DMS53 treated with DMSO at 0.1 percent for 48 hours (cell line): ENCODE measurements around the gene CCDC142.

Experiments
- DNase-seq: peaks from one replicate; lab custom pipeline; 2025; ENCODE audit not compliant: unreplicated experiment; lab: John Stamatoyannopoulos, UW

Gene CCDC142, protein sequence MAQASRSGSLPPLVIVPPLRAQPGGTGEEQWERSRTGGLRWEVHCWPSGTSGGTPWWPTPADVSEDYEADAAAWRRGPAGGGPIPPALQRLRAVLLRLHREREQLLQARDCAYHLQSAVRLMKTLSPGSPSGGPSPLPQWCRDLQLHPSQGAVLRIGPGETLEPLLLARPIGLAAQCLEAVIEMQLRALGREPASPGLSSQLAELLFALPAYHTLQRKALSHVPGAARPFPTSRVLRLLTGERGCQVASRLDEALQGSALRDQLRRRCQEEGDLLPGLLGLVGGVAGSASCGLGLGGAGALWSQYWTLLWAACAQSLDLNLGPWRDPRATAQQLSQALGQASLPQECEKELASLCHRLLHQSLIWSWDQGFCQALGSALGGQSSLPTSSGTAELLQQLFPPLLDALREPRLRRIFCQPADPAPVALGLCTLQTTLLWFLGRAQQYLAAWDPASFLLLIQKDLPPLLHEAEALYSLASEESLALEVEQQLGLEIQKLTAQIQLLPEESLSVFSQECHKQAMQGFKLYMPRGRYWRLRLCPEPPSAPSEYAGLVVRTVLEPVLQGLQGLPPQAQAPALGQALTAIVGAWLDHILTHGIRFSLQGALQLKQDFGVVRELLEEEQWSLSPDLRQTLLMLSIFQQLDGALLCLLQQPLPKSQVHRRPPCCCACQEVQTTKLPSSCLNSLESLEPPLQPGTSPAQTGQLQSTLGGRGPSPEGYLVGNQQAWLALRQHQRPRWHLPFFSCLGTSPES

DNA sequence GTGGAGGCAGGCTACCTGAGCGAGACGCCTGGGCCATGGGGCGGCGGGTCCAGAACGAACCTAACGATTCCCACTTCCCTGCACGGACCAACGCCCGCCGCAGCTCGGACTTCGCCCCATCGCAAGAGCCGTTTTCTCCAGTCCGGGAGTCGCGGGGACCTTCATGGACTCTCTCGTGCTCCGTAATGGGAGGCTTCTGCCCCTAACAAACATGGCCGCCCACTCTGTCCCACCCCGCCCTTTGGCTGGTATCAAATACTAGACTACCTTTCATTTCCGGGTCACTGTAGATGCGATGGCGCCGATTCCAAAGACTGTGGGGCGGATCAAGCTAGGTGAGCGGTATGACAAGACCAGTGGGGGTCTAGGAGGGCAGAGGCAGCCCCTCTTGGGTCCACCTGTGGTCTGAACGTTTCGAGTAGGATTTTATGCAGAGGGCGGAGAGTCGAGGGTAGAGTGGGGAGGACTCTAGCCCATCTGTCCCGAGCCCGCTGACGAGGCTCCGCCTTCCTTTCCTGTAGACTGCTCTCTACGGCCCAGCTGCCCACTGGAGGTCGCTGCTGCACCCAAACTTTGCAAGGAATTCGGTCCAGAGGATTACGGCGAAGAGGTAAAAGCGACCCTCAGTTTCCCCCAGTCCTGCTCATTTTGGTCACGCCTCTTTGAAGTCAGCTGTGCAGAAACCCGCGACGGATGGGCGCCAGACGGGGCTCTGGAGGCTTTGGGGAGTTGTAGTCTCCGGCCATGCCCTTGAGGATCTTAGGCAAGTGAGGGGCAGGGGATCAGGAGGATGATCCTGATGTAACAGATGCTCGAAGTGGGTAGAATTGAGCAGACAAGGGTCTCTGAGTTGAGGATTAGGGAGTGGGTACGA, at the start of gene CCDC142, which contains the start of gene TTC31:
TSS of gene CCDC142 (minus strand) at position 198 of the 874 bp plus-strand sequence. CDS start at position 37, 161 bp downstream.
TSS of gene TTC31 (plus strand) at position 281 of the 874 bp plus-strand sequence. CDS start at position 296, 15 bp downstream.
- DNase-seq, result peak; percentile 95

DNA sequence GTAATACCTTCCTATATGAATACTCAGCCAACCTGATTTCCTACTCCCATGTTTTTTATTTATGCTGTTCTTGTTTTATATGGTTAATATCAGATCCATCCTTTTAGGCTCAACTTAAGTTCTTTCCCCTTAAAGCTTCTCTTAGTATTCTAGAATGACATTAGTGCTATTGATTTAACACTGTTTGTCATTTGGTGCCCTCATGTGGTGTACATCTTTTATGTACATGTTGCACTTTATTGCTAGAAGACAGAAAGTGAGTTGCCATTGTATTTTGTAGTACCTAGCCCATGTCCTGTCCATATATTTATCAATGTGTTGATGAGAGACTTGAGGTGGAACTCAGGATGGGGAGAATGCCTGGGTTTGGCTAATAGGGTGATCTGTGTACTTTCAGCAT, 49.4 kb upstream of the CCDC142 start:
- DNase-seq, result peak; percentile 32

DNA sequence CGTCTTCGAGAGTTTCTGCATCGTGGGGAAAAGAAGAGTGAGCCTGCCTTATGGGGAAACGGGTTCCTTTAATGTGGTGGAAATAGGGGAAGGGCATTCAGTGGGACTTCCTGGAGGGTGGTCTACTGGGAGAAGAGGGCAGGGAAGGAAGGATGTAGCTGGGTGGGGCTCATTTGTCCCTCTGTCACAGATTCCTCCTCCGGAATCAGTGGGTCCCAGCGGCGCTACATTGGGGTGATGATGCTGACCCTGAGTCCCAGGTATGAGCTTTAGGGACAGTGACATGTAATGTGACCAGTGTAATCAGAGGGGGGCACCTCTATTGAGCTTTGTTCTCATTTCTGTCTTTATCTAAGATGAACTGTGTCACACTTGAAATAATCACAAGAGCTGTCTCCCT, 48.9 kb upstream of the CCDC142 start:
- no peak for DNase-seq

DNA sequence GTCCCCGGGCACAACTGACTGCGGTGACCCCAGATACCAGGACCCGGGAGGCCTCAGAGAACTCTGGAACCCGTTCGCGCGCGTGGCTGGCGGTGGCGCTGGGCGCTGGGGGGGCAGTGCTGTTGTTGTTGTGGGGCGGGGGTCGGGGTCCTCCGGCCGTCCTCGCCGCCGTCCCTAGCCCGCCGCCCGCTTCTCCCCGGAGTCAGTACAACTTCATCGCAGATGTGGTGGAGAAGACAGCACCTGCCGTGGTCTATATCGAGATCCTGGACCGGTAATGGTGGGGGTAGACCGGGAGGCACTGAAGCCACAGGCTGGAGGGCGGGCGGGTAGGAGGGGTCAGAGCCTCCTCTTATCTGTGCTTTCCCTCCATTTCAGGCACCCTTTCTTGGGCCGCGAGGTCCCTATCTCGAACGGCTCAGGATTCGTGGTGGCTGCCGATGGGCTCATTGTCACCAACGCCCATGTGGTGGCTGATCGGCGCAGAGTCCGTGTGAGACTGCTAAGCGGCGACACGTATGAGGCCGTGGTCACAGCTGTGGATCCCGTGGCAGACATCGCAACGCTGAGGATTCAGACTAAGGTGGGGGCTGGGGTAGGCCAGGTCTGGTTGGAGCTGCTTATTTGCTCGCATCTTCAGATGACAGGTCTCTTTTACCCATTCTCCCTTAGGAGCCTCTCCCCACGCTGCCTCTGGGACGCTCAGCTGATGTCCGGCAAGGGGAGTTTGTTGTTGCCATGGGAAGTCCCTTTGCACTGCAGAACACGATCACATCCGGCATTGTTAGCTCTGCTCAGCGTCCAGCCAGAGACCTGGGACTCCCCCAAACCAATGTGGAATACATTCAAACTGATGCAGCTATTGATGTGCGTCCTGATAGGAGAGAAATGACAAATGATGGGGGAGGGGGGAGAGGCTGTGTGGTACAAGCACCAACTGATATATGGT, 47.7 kb upstream of the CCDC142 start:
- DNase-seq, result peak; percentile 18

DNA sequence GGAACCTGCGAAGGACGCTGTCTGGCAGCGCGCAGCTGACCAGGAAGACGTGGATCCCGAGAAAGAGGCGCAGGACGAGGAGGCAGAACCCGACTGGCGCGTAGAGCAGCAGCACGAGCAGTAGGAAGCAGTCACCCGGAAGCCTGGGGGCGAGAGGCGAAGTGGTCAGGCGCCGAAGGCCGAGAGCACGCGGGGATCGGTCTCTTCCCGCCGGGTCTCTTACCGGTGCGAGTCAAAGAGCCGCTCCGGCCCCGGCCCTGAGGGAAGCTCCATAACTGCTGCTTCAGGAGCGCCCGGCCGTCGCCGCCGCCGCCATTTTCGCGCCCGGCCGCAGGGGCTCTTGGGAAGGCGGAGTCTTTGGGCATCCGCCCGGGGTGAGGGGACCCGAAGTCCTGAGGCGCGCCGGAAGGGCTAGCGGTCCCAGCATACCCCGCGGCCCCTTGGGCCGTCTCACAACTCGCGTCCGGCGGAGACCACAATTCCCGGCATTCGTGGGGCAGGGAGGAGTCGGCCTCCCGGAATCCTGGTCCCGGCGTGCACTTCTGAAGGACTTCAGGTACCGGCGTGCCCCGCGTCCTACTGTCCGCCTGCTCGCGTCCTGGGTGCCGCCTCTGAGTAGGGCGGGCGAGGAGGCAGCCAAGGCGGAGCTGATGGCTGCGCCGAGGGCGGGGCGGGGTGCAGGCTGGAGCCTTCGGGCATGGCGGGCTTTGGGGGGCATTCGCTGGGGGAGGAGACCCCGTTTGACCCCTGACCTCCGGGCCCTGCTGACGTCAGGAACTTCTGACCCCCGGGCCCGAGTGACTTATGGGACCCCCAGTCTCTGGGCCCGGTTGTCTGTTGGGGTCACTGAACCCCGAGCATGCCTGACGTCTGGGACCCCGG, 46.8 kb upstream of the CCDC142 start, which contains the start of the genes AUP1 and HTRA2:
TSS of gene AUP1 (minus strand) at position 350 of the 882 bp plus-strand sequence. CDS start at position 273, 77 bp downstream.
TSS of gene HTRA2 (plus strand) at position 577 of the 882 bp plus-strand sequence. CDS start at position 651, 74 bp downstream.
- peak; percentile 98 for DNase-seq

DNA sequence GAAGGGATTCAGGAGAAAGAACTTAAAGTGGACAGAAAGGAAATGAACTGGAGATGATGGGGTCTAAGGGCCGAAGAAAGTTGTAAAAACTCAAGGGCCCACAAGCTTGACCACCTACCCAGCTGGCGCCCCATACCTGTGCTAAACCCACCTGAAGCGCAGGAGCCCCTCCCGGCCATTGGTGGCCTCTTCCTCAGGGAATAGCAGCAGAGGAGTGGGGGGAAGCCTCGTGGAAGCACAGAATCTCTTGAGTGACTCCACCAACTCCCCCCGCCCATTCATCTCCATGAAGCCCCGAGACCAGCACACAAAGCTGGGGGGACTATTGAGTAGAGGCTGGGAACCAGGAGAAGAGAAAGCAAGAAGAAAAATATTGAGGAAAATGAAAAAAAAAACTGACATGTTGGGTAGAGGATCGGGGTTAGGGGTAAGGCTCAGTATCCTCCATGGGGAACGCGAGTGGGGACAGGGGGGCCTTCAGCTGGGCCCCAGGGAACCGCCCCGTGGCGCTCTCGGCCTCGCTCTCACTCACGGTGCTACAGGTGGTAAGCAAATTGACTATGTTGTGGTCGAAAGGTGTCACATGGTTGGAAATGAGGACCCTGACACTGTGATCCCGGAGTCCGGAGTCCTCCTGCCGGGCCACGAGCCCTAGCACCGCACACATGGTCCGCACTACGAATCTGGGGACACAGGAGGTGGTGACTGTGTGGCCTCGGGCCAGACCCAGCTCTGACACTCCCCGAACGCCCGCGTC, 46.0 kb upstream of the CCDC142 start:
- DNase-seq, result no peak

DNA sequence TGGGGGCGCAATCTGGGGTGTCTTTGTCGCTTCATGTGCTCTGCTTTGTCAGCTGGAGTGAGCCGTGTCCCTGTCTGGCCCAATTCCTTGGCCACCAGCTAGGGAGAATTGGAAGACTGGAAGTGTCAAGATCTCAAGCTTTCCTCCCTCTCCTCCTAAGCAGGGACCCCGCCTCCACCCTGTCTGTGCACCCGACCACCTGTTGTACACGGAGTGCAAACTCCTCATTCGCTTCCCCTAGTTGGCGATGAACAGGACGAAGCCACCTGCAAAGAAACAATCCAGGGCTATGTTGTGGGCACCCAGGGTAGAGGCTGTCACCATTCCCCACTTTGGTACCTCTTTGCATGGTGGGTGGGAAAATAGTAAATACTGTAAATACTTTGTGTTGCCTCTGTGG, 44.9 kb upstream of the CCDC142 start:
- no peak for DNase-seq

DNA sequence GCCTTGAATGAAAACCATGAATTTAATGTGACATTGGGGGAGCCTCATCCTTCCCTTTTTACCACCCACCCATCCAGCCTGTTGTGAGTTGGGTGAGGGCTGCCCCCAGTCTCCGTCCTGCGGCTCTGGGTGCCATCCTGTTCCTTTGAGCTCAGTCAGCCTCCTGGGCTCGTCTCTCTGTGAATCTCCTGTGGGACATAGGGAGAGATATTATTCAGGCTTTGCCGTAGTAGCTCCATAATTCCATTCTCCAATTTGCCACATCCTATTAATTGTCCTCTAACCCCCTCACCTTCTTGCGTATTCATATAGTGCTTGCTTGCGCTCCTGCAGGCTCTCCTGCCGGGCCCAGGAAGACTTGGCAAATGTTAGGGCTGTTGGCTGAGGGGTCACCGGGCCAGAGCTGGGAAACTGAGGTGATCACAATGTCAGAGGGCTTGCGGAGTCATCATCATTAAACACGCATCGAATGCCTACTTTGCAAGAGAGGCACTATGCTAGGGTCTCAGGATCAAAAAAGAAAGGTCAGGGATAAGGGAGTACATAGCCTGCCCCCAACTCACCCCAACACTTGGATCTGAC, 43.9 kb upstream of the CCDC142 start:
- no peak for DNase-seq

DNA sequence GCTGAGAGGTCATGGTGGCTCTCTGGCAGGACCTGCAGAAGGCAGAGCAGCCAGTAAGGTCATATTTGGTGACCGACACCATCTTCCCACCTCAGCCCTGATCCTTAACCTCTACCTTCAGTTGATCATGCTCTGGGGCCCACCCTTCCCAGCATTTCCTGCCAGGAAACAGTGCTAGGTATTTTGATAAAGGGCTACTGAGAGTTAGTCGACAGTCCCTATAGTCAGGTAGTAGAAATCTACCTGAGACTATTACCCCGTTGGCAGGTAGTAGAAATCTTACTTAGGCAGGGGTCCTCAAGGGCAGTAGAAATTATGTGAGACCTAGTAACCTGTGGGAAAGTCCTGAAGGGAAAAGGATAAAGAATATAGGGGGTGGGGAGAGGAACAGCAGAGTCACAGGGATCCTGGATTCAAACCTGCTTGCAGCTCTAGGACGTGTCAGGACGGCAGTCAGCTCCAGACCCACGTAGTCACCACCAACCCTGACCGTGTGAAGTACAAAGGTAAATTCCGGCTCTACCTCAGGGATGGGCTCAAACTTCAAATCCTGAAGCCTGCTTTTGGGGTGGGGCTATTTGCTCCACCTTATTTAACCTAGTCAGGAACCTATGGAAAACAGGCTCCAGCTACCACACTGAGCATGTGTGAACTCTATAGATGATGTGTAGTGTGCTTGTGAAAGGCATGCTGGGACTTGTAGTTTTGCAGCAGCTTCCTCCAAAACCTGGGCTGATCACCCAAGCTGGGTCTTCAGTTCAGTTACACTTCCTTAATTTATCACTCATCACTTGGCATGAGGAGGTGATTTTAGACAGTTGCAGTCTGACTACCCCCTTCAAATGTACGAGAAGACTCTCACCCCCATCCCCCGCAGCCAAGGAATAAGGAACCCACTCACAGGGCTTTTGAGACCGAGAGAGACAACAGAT, 43.2 kb upstream of the CCDC142 start, which contains the start of gene DQX1:
TSS of gene DQX1 (minus strand) at position 515 of the 932 bp plus-strand sequence. CDS start at position 13, 502 bp downstream.
- peak; percentile 18 for DNase-seq

DNA sequence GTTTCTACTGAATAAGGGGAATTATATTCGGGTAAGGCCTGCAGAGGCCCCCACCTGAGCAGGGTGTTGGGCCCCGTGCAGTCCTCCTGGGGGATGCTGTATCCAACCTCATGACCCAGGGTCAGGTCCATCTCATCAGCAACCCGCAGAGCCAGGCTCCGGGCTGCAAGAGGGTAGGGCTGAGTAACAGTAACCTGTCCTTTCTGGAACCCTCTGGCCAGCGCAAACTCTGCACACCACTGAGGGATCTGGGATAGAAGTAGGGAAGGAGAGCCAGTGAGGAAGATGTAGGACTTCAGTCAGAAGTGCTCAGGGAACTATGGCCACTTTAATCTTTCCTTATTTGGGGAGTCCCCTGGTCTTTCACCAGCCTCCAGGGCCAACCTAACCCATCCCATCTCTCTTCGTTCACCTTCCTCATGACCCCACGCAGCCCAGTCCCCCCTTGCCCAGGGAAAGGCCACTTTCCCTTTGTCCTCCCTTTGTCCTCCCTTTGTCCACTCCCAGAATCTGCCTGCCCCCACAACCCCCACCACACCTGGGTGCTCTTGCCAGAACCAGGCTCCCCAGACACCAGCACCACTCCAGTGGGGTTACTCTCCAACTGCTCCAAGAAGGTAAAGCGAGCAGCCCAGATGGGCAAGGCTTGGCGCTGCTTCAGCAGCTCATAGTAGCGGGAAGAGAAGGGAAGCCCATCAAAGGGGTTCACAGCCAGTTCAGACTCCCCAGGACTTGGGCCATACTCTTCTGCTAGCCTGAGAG, 42.3 kb upstream of the CCDC142 start:
- DNase-seq, result no peak

DNA sequence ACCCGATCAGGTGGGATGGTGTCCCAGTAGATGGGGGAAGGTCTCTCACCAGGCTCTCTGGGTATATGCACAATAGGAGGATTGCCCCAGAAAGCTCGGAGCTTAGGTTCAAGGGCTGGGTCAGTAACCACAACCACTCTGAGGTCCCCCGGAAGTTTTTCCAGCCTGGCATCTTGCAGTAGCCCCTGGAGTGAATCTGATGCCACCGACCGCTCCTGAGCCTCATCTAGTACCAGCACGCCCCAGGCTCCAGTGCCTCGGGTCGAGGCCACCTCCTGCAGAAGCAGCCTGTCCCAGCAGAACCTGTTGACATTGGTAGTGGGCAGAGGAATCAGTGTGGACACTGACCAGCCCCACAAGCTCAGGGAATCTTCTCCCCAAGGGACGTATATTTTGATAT, 41.2 kb upstream of the CCDC142 start:
- DNase-seq, result no peak

DNA sequence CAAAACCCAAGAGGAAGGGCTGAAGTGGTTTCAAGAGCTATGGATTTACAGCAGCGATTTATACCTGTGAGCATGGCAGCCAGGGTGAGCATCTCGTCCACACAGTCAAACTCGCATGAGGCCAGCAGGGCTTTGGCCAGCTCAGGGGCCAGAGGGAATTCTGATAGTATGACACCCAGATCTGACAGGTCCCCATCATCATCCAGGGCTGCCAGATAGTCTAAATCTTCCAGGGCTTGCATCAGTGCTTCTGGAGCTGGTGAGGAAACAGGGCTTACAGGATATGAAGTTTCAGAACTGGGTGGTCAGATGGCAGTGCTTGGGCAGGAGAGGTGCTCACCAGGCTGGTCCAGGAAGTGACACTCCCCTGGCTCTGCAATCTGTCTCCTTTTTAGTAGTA, 39.7 kb upstream of the CCDC142 start:
- DNase-seq, result no peak

DNA sequence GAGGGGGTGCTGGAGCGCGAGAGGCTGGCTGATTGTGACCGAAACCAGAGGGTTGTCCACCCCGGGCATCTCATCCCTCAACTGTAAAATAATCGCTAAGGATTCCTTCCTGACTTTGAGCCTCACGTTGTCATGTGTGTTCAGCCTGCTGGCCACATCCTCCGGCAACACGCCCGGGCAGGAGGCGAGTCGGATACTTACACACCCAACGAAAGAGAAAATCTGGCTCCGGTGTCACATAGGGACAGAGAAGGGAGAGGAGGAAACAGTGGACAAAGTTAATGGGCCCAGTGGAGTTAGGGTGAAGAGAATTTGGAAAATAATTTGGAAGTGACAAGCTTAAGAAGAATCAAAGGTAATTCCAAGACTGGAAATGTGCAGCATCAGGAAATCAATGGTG, 33.9 kb upstream of the CCDC142 start:
- DNase-seq, result no peak

DNA sequence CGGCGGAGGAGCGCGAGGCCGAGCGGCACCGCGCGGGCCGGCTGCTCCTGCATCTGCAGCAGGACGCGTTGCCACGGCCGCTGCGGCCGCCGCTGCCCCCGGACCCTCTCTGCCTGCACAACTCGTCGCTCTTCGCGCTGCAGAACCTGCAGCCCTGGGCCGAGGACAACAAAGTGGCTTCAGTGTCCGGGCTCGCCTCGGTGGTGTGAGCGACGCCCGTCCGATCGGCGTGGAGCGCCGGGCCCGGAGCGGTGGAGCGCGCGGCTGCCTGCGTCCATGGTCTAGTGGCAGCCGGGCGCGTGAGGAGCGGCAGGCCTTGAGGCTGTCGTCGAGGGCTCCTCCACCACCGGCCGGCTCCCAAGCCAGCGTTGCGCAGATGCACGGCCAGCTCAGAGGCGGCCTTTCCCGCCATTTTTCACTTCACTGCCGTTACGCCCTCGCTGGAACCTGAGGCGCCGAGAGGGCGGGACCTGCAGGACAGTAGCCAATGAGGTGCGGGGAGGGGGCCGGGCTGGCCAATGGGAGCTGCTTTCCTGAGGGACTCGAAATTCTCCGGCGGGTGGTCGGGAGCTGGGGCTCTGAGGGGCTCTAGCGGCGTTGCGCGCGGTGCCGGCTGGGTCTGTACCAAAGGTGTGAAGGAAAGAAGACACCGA, 33.3 kb upstream of the CCDC142 start:
- peak; percentile 52 for DNase-seq

DNA sequence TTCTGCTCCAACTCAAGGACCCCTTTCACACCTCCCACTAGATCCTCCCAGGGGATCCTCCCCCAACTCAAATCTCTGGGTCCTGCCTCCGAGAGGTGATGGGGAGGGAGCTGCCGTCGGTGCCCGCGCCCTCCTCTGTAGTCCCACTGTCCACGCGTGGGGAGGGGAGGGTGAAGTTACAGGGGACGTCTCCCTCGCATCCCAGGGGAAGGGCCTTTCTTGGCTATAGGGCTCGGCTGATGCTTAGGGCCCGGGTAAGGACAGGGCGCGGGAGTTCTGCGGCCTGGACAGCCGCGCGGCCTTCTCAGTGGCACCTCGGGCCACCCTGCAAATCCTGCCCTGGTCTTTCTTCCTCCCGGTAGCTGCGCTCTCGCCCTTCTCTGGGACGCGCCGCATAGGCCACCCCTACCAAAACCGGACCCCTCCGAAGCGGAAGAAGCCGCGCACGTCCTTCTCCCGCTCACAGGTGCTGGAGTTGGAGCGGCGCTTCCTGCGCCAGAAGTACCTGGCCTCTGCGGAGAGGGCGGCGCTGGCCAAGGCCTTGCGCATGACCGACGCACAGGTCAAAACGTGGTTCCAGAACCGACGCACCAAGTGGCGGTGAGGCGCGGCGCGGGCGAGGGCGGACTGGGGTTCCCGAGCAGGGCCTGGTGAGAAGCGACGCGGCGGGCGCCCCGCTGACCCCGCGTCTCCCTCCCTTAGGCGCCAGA, 32.6 kb upstream of the CCDC142 start:
- DNase-seq, result no peak
